HPDE6-E6E7 (cell line): ENCODE measurements around the gene CAMSAP1.

Experiments used
- DNase-seq: peaks from one replicate; pipeline ENCODE4 v3.0.0; 2011; ENCODE audit warnings: missing footprints; ENCODE audit errors: extremely low spot score

Gene CAMSAP1

GRCh38 chr9:135883410-135884089 is 23.8 kb downstream of the CAMSAP1 start:
- DNase-seq = no peak

- DNase-seq = no peak
Observed at GRCh38 chr9:135882011-135882410, 25.3 kb downstream of the CAMSAP1 start.

DNA sequence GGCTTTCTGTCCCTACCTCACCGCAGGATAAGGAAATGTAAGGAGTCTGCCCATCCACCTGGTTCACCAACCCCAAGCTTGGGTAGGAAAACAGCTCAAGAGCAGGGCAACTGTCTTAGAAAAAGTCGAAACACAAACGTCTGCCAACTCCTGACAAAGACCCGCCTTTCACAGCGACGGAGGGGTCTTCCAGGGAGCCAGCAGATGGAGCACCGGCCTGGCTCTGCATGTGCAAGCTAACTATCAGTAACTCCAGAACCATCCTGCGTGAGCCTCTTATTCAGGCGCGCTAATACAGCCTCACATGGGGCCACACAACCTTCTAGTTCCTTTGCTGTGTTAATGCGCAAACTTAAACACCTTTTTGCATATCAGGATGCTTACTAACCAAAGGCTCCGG is 26.9 kb downstream of the CAMSAP1 start:
- DNase-seq = no peak

GRCh38 chr9:135879619-135880018 is 27.7 kb downstream of the CAMSAP1 start:
- no peak for DNase-seq

DNA sequence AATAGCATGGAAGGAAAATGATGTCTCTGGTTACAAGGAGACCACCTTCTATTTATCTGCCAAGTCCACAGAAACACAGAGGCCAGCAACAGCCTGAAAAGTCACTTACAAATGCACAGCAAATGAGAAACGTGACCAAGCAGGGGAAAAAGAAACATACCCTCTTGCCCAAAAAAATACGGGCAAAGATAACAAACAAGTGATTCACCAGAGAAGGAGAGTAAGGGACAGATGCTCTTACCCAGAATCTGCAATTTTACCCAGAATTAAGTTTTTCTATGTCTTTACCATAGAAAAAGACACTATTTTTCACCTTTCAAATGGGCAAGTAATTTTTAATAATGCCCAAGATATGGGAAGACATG is 28.1 kb downstream of the CAMSAP1 start:
- no peak for DNase-seq

DNA sequence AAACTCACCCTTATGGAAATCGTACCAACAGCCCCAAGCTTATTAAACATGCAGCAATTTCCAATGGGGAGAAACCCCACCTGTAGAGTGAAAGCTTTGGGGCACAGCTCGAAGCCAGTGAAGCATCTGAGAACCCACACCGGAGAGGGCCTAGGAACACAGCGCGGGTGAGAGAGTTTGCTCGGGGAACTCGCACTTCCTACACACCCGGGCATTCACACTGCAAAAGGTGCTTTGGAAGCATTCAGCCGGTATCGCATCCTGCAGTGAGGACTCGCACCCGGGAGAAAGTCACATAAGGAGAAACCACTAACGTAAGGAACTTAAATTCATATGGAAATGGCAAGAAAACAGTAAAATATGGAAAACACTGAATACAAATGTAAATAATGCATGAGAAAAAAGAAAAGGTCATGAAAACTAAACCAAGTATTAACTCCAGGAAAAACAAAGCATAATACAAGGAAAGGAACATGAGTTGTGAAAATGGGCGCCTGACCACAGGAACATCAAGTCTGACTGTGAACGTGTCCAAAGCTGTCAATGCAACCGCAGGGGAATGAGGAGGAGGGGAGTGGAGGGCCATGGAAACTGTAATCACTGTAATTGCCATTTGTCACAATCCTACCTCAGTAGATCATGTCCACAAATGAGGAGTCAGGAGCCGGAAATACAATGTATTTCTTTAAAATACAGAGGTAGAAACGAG is 28.7 kb downstream of the CAMSAP1 start:
- DNase-seq = no peak

GRCh38 chr9:135877791-135878527 is 29.4 kb downstream of the CAMSAP1 start:
- no peak for DNase-seq

GRCh38 chr9:135876936-135877335 is 30.4 kb downstream of the CAMSAP1 start:
- no peak for DNase-seq

DNA sequence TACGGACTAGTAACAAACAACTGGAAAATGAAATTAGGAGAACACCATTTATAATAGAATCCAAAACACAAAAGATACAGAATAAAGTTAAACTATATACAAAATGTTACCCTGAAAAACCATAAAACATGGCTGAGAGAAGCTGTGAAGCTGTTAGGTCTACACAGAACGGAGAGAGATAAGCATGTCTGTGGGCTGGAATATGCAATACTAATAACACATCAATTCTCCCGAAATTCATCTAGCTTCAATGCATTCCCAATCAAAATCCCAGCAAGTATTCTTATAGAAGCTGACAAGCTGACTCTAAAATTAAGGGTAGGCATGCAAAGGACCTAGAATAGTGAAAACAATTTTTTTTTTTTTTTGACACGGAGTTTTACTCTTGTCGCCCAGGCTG is 32.5 kb downstream of the CAMSAP1 start:
- no peak for DNase-seq

- no peak for DNase-seq
Observed at GRCh38 chr9:135869909-135870308, 37.4 kb downstream of the CAMSAP1 start.

GRCh38 chr9:135865531-135865930 is 41.8 kb downstream of the CAMSAP1 start:
- no peak for DNase-seq

- peak; percentile 54 for DNase-seq
Observed at GRCh38 chr9:135864447-135865049, 42.8 kb downstream of the CAMSAP1 start.

DNA sequence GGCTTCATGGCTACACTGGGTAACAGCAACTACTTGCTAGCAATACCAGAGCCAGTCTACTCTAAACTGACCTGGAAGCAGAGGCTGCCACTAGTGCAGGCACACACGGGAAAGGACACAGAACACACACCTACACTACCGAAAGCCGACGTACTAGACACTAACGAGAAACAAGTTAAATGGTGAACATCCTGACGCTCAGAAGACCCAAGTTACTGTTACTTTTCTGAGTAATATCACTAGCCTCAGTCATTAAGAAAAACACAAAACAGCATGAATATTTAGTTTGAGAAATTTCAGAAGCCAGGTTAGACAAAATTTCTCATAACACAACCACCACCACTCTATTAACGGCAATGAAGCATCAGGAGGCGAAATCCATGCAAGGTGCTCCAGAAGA is 44.5 kb downstream of the CAMSAP1 start:
- DNase-seq = no peak

GRCh38 chr9:135858491-135859185 is 48.7 kb downstream of the CAMSAP1 start:
- no peak for DNase-seq

DNA sequence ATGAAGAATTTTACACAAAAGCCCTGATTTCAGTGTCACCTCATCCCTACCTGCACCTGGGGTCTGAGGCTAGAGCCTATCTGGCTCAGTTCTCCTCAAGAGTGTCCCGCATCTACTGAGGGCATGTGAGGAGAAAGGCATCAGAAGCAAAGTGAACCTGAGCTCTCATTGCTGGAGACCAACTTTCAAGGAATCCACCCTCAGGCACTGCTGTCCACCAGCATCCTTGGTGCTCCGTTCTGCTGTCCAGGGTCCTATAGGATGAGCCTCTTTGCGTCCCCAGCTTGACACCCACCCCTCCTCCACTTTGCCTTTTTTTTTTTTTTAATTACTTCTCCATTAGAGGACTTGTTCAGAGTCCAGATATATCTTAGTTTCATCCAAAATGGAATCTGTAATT is 49.5 kb downstream of the CAMSAP1 start:
- no peak for DNase-seq

GRCh38 chr9:135857371-135857786 is 50.0 kb downstream of the CAMSAP1 start:
- peak; percentile 21 for DNase-seq

DNA sequence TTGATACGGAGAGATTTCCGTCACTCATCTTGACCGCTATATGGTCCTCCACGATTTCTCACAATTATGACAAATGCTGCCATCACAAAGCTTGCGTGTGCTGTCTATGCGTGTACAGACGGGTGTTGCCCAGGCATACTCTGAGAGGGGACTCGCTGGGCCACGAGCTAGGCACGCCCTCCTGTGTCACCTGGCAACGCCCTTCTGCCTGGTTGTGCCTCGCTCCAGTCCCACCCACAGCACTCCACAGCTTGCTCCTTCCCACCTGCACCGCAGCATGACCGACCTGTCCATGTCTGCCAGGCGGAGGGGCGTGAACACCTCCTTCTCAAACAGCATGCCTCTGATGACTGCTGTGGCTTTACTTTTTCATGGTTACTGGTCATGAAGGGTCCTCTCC is 55.6 kb downstream of the CAMSAP1 start:
- no peak for DNase-seq

DNA sequence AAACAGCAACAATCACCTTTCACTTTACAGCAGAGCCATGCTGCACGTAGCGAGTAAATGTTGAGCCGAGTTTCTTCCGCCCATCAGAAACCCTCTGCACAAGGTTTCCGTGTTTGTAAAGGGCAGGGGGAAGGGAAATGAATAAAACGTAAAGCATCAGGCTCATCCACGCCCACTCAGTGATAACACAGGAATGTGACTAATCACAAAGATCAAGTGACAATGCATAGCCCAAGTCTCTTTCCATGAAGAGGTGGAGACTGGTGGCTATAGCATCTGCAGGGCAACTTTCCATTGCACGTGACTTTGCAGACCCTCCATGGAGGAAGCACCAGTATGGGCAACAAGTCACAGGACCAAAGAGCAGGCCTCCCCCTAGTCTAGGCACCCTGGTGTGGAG is 56.6 kb downstream of the CAMSAP1 start:
- no peak for DNase-seq

- no peak for DNase-seq
Observed at GRCh38 chr9:135849181-135849580, 58.2 kb downstream of the CAMSAP1 start.

DNA sequence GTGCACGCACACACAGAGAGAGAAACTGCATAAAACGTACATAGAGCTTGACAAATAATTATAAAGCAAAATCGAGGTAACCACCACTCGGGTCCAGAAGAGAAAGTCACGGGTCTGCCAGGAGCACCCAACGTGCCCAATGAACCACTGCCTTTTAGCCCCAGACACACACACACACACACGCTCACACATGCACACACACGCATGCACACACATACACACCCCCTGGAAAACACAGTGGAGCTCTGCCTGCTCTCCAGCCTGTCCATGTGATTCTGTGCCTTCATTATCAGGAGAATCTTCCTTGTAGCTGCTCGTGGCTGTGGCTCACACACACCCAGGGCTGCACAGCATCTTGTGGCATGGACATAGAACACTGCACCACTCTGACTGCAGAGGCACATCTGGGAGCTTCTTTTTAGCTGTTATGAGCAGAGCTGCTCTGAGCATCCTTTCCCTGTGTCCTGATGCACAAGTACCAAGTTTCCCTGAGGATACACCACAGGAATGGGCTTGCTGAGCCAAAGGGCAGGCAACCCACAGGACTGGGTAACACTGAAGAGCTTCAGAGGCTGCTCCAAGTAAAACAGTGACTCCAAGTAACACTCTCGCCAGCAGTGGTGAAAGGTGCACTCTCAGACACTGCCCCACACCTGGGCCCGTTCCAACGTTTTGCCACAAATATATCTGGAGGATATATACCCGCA is 58.9 kb downstream of the CAMSAP1 start:
- no peak for DNase-seq

GRCh38 chr9:135847833-135848232 is 59.5 kb downstream of the CAMSAP1 start:
- DNase-seq = no peak
